SKM-1 treated with dmso at 0.1 percent for 144 hours (cell line): Measurements from ENCODE around the gene TMEM33.
"Not testable (repeated sequence)": the region's sequence is repeated elsewhere in the genome, so short reads cannot be mapped to it uniquely, and the experiment has no call there.

Experiments used
- DNase-seq: peaks from one replicate; lab custom pipeline; 2025; ENCODE audit not compliant: unreplicated experiment; lab: John Stamatoyannopoulos, UW

TMEM33 gene

GRCh38 chr4:41934901-41935651 lies at the start of gene TMEM33:
Gene TMEM33, plus strand, starts transcription at chr4:41935429. Its CDS starts 56 bp downstream, at chr4:41935485.
- DNase-seq: peak; percentile 91

- DNase-seq: no peak
Observed at GRCh38 chr4:41885456-41885855, 49.8 kb upstream of the TMEM33 start.

- DNase-seq: no peak
Observed at GRCh38 chr4:41887277-41887676, 48.0 kb upstream of the TMEM33 start.

GRCh38 chr4:41887821-41888686 lies 47.2 kb upstream of the TMEM33 start:
- peak; percentile 28 for DNase-seq

GRCh38 chr4:41888687-41889074 lies 46.5 kb upstream of the TMEM33 start:
- DNase-seq: no peak

GRCh38 chr4:41889317-41889716 lies 45.9 kb upstream of the TMEM33 start:
- DNase-seq: no peak

- DNase-seq: no peak
Observed at GRCh38 chr4:41890085-41890484, 45.1 kb upstream of the TMEM33 start.

- DNase-seq: no peak
Observed at GRCh38 chr4:41896648-41897047, 38.6 kb upstream of the TMEM33 start.

- DNase-seq: no peak
Observed at GRCh38 chr4:41897698-41898097, 37.5 kb upstream of the TMEM33 start.

- not testable (repeated sequence) for DNase-seq
Observed at GRCh38 chr4:41909136-41909535, 26.1 kb upstream of the TMEM33 start.

GRCh38 chr4:41912546-41912945 lies 22.7 kb upstream of the TMEM33 start:
- DNase-seq: no peak

- no peak for DNase-seq
Observed at GRCh38 chr4:41913509-41913908, 21.7 kb upstream of the TMEM33 start.

GRCh38 chr4:41918278-41918677 lies 17.0 kb upstream of the TMEM33 start:
- DNase-seq: no peak

- DNase-seq: not testable (repeated sequence)
Observed at GRCh38 chr4:41920416-41920815, 14.8 kb upstream of the TMEM33 start.

GRCh38 chr4:41921476-41921875 lies 13.8 kb upstream of the TMEM33 start:
- DNase-seq: no peak

- DNase-seq: no peak
Observed at GRCh38 chr4:41927796-41928499, 7.3 kb upstream of the TMEM33 start.

- DNase-seq: no peak
Observed at GRCh38 chr4:41930139-41930831, 4.9 kb upstream of the TMEM33 start.

- DNase-seq: no peak
Observed at GRCh38 chr4:41932988-41933387, 2.2 kb upstream of the TMEM33 start.

GRCh38 chr4:41933997-41934503 lies 1.2 kb upstream of the TMEM33 start:
- DNase-seq: peak; percentile 79

- DNase-seq: peak; percentile 77
Observed at GRCh38 chr4:41934514-41934900, 722 bp upstream of the TMEM33 start.

- no peak for DNase-seq
Observed at GRCh38 chr4:41935652-41936021, 408 bp downstream of the TMEM33 start.
